K562 (cell line): ENCODE data around the gene NRCAM.

ENCODE experiments used
- POLR2A ChIP-seq: fragments of 450-650 bp; conservative IDR thresholded peaks from 2 replicates; pipeline ENCODE4 v1.6.1; 2016
- ZNF316 ChIP-seq: fragments of 450-650 bp; IDR thresholded peaks from 2 replicates; pipeline ENCODE4 v1.6.1; 2016

DNA sequence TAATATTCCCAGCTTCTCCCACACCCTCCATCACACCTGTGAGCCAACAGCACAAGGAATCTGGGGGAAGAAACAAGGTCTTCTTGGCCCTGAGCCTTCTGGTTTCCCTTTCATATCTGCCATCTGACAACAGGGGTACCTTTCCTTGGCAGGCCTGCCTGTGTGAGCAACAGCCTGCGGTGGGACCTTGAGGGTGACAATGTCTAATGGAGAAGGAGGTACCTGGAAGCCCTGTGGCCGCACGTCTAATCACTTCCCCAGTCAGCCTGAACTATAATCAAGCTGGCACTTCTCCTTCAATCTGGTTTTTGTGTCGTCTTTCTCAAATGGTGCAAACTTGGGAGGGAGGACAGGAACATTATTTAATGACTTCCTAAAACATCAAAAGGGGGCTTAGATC is 41.2 kb downstream of the NRCAM start:
- TF ChIP-seq POLR2A (no peak), ZNF316 (no peak)
